NCI-H446 (cell line): ENCODE data around the gene OXER1.

Source experiments
- DNase-seq, 2 experiments: peaks; one replicate each; lab custom pipeline; 2025; lab: John Stamatoyannopoulos, UW

OXER1 gene

GRCh38 chr2:42769583-42770287, 5.8 kb upstream of the OXER1 start:
- no peak for DNase-seq

- no peak for DNase-seq
Measured at GRCh38 chr2:42768706-42769256, 4.8 kb upstream of the OXER1 start.

- no peak for DNase-seq
Measured at GRCh38 chr2:42767899-42768705, 4.2 kb upstream of the OXER1 start.

GRCh38 chr2:42767080-42767898, 3.4 kb upstream of the OXER1 start:
- DNase-seq, result no peak

- no peak for DNase-seq
Measured at GRCh38 chr2:42765686-42766085, 1.8 kb upstream of the OXER1 start.

- DNase-seq, result no peak
Measured at GRCh38 chr2:42764901-42765300, 966 bp upstream of the OXER1 start.

GRCh38 chr2:42762823-42763804, 821 bp downstream of the OXER1 start:
- no peak for DNase-seq

- no peak for DNase-seq
Measured at GRCh38 chr2:42762155-42762554, 1.8 kb downstream of the OXER1 start.

- DNase-seq, result no peak
Measured at GRCh38 chr2:42761554-42761953, 2.4 kb downstream of the OXER1 start.

- no peak for DNase-seq
Measured at GRCh38 chr2:42758751-42759150, 5.2 kb downstream of the OXER1 start.

GRCh38 chr2:42757981-42758740, 5.8 kb downstream of the OXER1 start:
- no peak for DNase-seq

- no peak for DNase-seq
Measured at GRCh38 chr2:42756966-42757513, 6.9 kb downstream of the OXER1 start.

- no peak for DNase-seq
Measured at GRCh38 chr2:42756150-42756775, 7.7 kb downstream of the OXER1 start.

- DNase-seq, result no peak
Measured at GRCh38 chr2:42755191-42755880, 8.6 kb downstream of the OXER1 start.

- DNase-seq, result no peak
Measured at GRCh38 chr2:42754776-42755140, 9.2 kb downstream of the OXER1 start.

GRCh38 chr2:42754021-42754775, 9.7 kb downstream of the OXER1 start:
- DNase-seq, result no peak

- no peak for DNase-seq
Measured at GRCh38 chr2:42752816-42753813, 10.8 kb downstream of the OXER1 start.
